Panc1 (cell line): ENCODE results near the gene MAP3K20. TPM values are rescaled to one million over a fixed set of nuclear protein-coding genes. Genes with fewer than 3 reads are reported as not detected.

ENCODE experiments used
- ATAC-seq: fragments of 200-7000 bp; cut with Tn5 transposase; 2 replicates; pipeline ENCODE4 v1.9.1; 2020; ENCODE audit warnings: mild to moderate bottlenecking, moderate library complexity
- BruUV-seq: library from RNA; stranded (reverse); fragments of 400-500 nt; replicated peaks from 2 replicates; lab custom pipeline; 2021; lab: Mats Ljungman, UMichigan
- CTCF ChIA-PET: fragments of 300-600 bp; sonication (Branson Sonifier 250); formaldehyde crosslinking; loops from one replicate; lab custom pipeline; 2022; ENCODE audit warnings: antibody characterized with exemption; lab: Charles Lee
- POLR2A ChIA-PET: fragments of 300-600 bp; sonication (Branson Sonifier 250); formaldehyde crosslinking; loops from one replicate; lab custom pipeline; 2022; ENCODE audit warnings: antibody characterized with exemption; lab: Charles Lee
- DNase-seq: peaks from one replicate; pipeline ENCODE4 v3.0.0-alpha.2; 2010; ENCODE audit warnings: low read depth, low spot score
- H3K27ac ChIP-seq: 2 replicates; pipeline ENCODE4 v1.5.1; 2011; ENCODE audit warnings: mild to moderate bottlenecking, low read length, inconsistent platforms
- H3K27me3 ChIP-seq: fragments of 200-500 bp; sonication (Bioruptor generic); 2 replicates; pipeline ENCODE4 v1.6.0; 2014; ENCODE audit warnings: low read length, inconsistent platforms; ENCODE audit not compliant: control insufficient read depth, insufficient read depth
- H3K36me3 ChIP-seq: fragments of 200-500 bp; sonication (Bioruptor generic); 2 replicates; pipeline ENCODE4 v1.5.1; 2014; ENCODE audit warnings: inconsistent platforms, mild to moderate bottlenecking, low read length, moderate library complexity; ENCODE audit not compliant: control insufficient read depth, insufficient read depth
- H3K4me1 ChIP-seq: 2 replicates; pipeline ENCODE4 v1.5.1; 2011; ENCODE audit warnings: inconsistent platforms, mild to moderate bottlenecking, low read length, moderate library complexity; ENCODE audit not compliant: control insufficient read depth, insufficient read depth
- H3K4me3 ChIP-seq, 2 experiments: 2 replicates each; pipeline ENCODE4 v1.5.1; 2011 to 2012; ENCODE audit warnings: low read depth in 2 of 2, low read length in 2 of 2, mild to moderate bottlenecking in 2 of 2, inconsistent platforms in 1 of 2, moderate library complexity in 1 of 2
- H3K9me3 ChIP-seq: fragments of 200-500 bp; sonication (Bioruptor generic); 2 replicates; pipeline ENCODE4 v1.5.1; 2014; ENCODE audit warnings: low read depth, mild to moderate bottlenecking, inconsistent platforms, low read length, moderate library complexity; ENCODE audit not compliant: control insufficient read depth, insufficient read depth
- POLR2AphosphoS5 ChIP-seq: IDR thresholded peaks from 2 replicates; pipeline ENCODE4 v1.6.1; 2012; ENCODE audit warnings: mild to moderate bottlenecking, low read depth, low read length, moderate library complexity
- REST ChIP-seq, 2 experiments: IDR thresholded peaks; 2 replicates each; pipeline ENCODE4 v1.6.1; 2011 to 2012; ENCODE audit warnings: low read depth in 2 of 2, control low read depth in 1 of 2, low read length in 1 of 2, mild to moderate bottlenecking in 1 of 2, moderate library complexity in 1 of 2; ENCODE audit not compliant: insufficient read depth in 1 of 2
- SIN3A ChIP-seq: IDR thresholded peaks from 2 replicates; pipeline ENCODE4 v1.6.1; 2012; ENCODE audit warnings: low read depth, mild to moderate bottlenecking, low read length, moderate library complexity, borderline replicate concordance; ENCODE audit not compliant: insufficient read depth
- TCF7L2 ChIP-seq: IDR thresholded peaks from 2 replicates; pipeline ENCODE4 v1.6.1; 2011; ENCODE audit warnings: mild to moderate bottlenecking, low read depth, low read length, inconsistent platforms
- in situ Hi-C: cut with HindIII; loops from 2 replicates; pipeline ENCODE4 v1.10.0; 2016; ENCODE audit warnings: low sequenced_read_pairs, low pct_unique_long_range_greater_than_20kb
- intact Hi-C: fragments of 100-400 bp; cut with micrococcal nuclease; formaldehyde crosslinking; loops from one replicate; pipeline ENCODE4 v1.10.0; 2022; ENCODE audit not compliant: unreplicated experiment
- total RNA-seq: library from RNA; stranded (reverse); gene quantifications from one replicate; pipeline ENCODE4 v1.2.1, GENCODE V29; 2021; ENCODE audit not compliant: unreplicated experiment
- TF ChIP-seq, protein P1 (sequence below): fragments of 450-650 bp; IDR thresholded peaks from 2 replicates; pipeline ENCODE4 v1.5.1; 2017; ENCODE audit warnings: mild to moderate bottlenecking

The MAP3K20 gene
- total RNA-seq, 1 experiment from 2014 or later = 121 TPM

DNA sequence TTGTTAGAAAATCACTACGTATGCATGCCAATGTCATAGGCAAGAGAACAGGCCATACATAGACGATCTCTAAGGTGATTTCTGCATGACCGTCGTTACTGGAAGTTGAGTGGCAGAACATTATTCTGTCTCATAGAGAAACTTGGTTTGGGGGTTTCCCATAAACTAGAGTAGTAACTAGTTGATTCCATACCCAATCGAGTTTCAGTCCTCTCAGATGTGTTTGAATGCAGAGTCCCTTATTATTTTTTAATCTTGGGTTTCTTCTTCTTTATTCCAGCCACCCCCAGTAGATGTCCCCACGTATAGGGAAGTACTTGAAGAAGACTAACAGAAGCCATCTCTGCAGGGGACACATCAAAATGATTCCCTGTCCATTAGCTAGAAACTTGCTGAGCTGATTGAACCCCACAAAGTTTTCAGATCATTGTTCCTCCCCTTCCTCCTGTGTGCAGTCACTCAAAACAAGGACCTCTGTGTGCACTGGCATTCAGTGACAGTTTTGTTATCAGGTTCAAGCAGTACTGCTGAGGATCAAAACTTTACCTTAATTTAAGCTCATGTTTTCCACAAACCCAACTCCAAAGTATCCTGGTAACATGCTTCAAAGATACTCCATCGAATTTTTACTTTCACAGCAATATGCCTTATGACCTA, 210.6 kb downstream of the MAP3K20 start:
- BruUV-seq = no TSS peak
- ATAC-seq = no peak
- TF ChIP-seq, protein P1, sequence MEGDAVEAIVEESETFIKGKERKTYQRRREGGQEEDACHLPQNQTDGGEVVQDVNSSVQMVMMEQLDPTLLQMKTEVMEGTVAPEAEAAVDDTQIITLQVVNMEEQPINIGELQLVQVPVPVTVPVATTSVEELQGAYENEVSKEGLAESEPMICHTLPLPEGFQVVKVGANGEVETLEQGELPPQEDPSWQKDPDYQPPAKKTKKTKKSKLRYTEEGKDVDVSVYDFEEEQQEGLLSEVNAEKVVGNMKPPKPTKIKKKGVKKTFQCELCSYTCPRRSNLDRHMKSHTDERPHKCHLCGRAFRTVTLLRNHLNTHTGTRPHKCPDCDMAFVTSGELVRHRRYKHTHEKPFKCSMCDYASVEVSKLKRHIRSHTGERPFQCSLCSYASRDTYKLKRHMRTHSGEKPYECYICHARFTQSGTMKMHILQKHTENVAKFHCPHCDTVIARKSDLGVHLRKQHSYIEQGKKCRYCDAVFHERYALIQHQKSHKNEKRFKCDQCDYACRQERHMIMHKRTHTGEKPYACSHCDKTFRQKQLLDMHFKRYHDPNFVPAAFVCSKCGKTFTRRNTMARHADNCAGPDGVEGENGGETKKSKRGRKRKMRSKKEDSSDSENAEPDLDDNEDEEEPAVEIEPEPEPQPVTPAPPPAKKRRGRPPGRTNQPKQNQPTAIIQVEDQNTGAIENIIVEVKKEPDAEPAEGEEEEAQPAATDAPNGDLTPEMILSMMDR = peak; percentile 57
- TF ChIP-seq POLR2AphosphoS5 = no peak
- no peaks in the 10 kb centered on the region for H3K4me1 ChIP-seq
- H3K27ac ChIP-seq = no peak overlapping the region
- H3K36me3 ChIP-seq = no peaks in the 10 kb centered on the region
- ChIA-PET CTCF (interaction anchor here (0.6 to 0.7 kb wide), 3 partner anchors 92 to 406 kb away, joined by 3 to 6 read pairs (median 6); no protein-coding TSS in a partner anchor), POLR2A (no interaction called here)
- no peaks in the 10 kb centered on the region for H3K27me3 ChIP-seq
- 0 out of 2 replicates have a peak, but pooled peaks cover 3% of the 10 kb centered on the region for H3K9me3 ChIP-seq
- DNase-seq = no peak
- H3K4me3 ChIP-seq = no peak overlapping the region
- intact Hi-C loops (no loop called here), in situ Hi-C loops (no loop called here)

GRCh38 chr2:173287594-173287993, 211.9 kb downstream of the MAP3K20 start:
- in situ Hi-C loops (no loop called here), intact Hi-C loops (no loop called here)
- 0 out of 2 replicates have a peak, but pooled peaks cover 3% of the 10 kb centered on the region for H3K9me3 ChIP-seq
- ChIA-PET POLR2A (no interaction called here), CTCF (no interaction called here)
- TF ChIP-seq, protein P1 = no peak
- TF ChIP-seq REST (IDR thresholded peaks at IDR 0.05; ENCODE audit: insufficient read depth in 1 of 2, low read depth in 2 of 2, low read length in 1 of 2) = no peak
- no peak for TF ChIP-seq POLR2AphosphoS5
- no peak for TF ChIP-seq SIN3A
- TF ChIP-seq TCF7L2 = no peak
- no TSS peak for BruUV-seq
- DNase-seq (no peak), ATAC-seq (no peak)
- H3K36me3 ChIP-seq = no peaks in the 10 kb centered on the region
- no peak overlapping the region for H3K4me3 ChIP-seq
- no peaks in the 10 kb centered on the region for H3K4me1 ChIP-seq
- no peak overlapping the region for H3K27ac ChIP-seq
- H3K27me3 ChIP-seq = no peaks in the 10 kb centered on the region
